GM18858 (cell line): ENCODE data around the gene SLCO6A1.

Experiments used
- ATAC-seq: cut with Tn5 transposase; IDR thresholded peaks from one replicate; pipeline ENCODE4 v1.9.1; 2021; ENCODE audit not compliant: unreplicated experiment

SLCO6A1 gene

DNA sequence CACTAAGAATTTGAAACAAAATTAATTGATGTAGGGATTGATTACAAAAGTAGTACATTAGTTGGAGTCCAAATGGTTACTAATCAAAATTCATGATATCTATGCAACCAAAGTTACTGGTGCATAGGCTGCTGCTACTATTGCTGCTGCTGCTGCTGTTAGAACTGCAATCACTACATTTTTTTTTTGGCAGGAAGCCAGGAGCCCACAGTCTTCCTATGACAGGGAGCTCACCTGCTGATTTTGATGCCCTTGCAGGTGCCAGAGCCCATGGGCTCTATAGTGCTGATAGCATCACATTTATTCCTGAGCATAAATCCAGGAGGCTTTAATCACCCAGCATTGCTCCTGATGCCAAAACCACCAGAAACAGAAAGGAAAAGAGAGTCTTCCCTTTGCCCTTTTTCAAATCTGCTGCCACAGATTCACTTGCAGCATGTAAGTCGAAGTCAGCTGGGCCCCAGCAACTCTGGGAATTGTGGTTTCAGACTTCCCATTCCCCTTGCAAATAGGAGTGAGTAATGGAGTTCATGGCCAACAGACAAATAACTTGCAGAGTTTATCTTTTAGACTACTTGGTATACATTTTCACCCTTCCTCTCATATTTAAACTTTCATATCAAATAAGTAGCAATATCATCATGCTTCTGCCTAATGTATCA, 17.6 kb downstream of the SLCO6A1 start:
- ATAC-seq, result no peak

DNA sequence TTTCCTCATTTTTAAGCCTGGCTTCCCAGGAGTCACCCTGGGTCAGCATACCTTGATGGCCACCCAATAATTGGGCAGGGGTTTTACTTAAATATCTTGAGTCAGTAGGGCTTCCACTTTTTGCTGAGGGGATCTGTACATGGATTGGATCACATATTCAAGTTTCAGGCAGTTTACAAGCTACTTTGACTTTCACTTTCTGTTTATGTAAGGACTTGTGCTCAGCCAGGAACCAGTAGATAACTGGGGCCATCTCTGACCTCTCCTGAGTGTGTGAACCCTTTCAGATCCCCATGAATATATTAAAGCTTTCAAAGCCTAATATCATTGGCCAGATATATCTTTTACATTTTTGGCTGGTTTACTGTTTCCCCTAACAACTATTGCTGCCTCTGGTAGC, 45.1 kb downstream of the SLCO6A1 start:
- peak; percentile 96 for ATAC-seq

DNA sequence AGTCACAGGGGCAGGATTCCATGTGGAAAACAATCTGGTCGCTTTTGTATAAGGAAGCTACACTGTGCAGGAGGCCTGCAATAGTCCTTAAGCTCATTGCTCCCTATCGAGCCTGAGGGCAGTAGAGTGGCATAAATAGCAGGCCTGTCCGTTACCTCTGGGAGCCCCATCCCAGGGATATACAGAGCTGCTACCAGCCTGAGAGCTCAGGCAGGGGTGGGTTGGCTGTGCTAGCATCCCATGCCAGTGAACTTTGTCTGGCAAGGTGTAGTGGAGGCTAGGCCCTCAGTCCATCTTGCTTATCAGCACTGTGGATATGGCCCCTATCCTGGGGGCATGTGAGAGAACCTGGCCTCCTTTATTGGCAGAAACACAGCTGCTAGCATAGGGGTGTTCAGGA, 47.7 kb downstream of the SLCO6A1 start:
- ATAC-seq, result no peak

DNA sequence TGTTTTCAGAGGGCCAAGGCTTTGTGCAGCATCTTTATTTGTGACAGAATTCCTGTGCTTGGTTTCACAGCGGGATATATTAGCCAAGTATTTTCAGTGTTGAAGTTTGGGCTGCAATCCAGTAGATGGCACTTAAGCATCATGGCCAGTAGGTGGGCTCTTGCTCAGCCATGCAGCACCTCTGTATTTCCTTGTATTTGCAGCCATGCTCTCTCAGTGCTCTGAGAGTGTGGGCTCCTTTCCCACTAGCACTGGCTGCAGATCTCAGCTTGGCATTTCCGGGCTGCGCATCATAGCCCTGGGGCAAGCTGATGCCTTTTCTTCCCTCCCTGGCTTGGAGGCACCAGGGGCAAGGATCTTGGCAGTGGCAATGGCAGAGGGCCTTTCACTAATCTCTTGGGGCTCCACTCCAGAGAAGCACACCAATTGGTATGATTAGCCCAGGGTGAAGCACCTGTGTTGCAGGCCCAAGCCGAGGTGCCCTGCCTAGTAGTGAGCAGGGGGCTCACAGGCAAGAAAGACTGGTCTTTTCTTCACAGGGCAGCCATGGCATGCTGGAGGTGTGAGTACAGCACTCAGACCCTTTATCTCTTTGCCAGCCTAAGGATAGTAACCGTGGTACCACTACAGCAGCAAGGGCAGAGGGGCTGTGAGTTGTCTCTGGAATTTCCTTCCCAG, 48.3 kb downstream of the SLCO6A1 start:
- ATAC-seq, result no peak

DNA sequence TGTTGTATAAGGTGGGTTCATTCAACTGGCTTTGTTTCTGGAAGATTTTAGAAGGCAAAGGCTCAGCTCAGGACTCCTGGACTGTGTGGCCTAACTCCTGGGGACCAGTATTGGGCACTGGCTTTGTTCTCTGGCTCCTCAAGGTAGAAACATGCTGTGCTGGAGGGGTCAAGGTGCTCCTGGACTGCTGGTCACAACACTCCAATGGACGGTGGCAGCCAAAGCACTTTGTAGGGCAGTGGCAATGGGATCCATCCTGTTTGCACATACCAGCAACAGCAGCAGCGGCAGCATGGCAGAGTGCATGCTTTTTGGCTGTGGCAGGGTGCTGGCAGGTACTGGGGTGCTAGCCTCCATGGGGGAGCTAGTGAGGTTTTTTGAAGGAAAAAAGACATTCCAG, 65.3 kb downstream of the SLCO6A1 start:
- ATAC-seq, result no peak

DNA sequence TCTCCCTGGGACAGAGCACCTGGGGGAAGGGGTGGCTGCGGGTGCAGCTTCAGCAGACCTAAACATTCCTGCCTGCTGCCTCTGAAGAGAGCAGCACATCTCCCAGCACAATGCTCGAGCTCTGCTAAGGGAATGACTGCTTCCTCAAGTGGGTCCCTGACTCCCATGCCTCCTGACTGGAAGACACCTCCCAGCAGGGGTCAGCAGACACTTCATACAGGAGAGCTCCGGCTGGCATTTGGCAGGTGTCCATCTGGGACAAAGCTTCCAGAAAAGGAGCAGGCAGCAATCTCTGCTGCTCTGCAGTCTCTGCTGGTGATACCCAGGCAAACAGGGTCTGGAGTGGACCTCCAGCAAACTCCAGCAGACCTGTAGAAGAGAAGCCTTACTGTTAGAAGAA, 77.2 kb downstream of the SLCO6A1 start:
- ATAC-seq, result no peak

DNA sequence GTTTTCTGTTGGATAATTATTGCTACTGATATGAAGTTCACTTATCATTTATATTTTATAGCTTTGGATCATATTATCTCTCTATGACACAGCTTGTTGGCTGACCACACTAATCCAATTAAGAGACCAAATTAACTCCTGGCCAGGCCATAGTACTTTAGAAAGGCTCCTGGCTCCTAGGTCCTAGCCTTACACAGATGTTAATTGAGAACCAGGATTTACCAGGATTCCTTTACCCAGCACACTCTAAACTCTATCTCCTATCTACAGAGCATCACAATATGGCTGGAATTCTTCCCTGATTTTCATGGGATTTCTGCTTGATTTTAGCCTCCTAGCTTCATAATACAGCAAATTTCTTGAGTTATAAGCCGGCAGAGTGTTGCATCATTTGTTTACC, 80.3 kb downstream of the SLCO6A1 start:
- no peak for ATAC-seq

DNA sequence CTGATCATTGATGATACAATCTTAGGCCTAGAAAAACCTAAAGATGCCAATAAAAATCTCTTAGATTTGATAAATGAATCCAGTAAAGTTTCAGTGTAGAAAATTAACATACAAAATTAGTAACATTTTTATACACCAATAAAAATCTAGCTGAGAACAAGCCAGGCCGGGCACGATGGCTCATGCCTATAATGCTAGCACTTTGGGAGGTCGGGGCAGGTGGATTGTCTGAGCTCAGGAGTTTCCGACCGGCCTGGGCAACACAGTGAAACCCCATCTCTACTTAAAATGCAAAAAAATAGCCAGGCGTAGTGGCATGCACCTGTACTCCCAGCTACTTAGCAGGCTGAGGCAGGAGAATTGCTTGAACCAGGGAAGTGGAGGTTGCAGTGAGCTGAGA, 84.4 kb downstream of the SLCO6A1 start:
- ATAC-seq, result no peak

DNA sequence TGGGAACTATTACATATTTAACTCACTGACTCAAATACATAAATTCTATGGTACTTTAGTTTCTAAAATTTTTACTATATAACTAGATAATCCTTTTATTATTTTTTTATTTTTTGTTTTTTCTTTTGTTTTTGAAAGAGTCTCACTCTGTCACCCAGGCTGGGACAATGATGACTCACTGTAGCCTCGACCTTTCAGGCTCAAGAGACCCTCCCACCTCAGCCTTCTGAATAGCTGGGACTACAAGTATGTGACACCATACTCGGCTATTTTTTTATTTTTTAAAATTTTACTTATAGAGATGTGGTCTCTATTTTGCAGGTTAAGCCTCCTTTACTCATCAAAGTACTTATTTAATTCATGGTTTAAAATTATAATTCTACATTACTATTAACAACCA, 110.6 kb downstream of the SLCO6A1 start:
- no peak for ATAC-seq

DNA sequence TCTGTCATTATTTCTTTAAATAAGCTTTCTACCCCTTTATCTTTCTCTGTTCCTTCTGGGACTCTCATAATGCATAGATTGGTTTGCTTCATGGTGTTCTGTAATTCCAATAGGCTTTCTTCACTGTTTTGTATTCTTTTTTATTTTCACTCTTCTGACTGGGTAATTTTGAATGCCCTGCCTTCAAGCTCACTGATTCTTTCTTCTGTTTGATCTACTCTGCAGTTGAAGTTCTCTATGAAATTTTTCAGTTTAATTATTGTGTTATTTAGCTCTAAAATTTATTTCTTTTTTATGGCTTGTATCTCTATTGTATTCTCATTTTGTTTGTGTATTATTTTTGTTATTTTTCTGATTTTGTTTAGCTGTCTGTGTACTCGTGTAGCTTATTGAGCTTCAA, 113.4 kb downstream of the SLCO6A1 start:
- ATAC-seq, result no peak

DNA sequence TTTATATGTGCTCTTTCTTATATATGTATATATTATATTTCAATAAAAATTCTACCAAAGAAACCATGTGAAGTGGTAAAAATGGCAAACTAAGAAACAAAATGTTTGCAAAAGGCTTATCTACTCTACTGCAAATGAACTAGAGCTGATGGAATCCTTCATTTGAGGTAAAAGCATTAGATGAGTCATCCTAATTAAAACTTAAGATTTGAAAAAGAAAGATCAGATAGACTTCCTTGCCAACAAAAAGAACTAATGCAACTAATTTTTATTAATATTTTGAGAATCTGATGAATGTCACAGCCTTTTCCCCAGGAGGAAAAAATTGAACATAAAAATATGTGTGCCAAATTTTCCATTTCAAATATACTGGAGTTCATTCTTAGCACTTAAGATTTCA, 118.6 kb downstream of the SLCO6A1 start:
- ATAC-seq, result no peak

DNA sequence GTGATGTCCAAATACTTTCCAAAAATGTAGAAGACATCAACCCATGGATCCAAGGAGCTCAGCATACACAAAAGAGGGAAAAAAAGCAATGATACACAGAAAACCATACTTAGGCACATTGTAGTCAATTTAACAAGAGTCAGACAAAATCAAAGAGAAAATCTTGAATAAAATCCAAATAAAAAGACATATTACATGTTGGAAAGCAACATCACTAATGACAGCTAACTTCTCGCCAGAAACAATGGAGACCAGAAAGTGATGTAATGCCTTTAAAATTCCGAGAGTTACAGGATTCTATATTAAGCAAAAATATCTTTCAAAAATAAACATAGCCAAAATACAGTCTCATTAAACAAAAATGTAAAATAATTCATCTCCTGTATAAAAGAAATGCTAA, 122.9 kb downstream of the SLCO6A1 start:
- no peak for ATAC-seq

DNA sequence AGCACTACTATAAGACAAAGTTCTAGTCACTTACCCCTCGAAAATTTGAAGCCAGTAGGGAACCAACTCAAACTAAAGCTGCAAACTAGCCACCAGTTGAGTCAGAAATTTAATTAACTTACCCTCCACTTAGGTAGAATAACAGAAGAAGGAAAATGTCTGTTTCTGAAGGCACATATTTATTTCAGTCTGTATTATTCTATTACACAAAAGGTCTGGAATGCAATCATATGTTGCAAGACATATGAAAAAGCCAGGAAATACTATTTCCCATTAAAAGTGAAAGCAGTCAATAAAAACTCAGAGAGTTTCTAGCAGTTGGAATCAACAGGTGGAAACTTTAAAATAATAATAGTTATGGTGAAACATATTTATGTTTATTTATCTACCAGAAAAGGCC, 123.5 kb downstream of the SLCO6A1 start:
- ATAC-seq, result no peak

DNA sequence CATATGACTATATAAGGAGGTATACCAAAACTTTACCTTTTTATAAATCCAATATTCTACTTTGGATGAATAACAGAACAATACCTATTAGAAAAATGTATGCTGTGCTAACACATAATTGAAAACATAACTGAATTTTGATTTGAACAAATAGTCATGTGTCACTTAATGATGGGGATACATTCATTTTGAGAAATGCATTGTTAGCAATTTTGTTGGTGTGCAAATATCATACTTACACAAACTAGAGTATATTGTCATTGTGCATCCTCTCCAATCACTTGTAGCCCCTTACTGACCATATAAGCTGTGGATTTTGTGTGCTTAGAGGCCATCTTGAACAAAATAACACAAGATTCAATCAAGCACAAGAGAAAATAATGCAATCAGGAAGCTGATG, 130.4 kb downstream of the SLCO6A1 start:
- no peak for ATAC-seq

DNA sequence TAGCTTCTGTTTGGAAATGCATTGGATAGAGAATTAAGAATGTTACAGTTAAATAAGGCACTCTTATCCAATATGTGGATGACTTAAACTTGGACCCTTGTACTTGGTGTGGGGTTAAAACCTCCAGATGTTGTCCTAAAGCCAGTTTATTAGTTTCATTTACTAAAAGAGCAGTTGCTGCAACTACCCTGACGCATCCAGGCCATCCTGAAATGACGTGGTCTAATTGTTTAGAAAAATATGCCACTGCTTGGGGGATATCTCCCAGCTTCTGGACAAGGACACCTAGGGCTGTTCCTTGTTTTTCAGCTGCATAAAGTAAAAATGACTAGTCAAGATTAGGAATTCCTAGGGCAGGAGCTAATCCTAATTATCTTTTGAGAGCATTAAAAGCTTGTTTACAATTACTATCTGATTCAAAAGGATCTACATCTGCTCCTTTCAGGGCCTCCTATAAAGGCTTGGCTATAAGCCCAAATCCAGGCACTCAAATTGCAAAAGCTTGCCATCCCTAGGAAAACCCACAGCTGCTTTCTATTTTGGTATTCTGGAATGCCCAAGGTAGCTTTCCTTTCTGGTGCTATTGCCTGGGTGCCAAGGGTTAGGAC, 157.0 kb downstream of the SLCO6A1 start:
- ATAC-seq, result no peak

DNA sequence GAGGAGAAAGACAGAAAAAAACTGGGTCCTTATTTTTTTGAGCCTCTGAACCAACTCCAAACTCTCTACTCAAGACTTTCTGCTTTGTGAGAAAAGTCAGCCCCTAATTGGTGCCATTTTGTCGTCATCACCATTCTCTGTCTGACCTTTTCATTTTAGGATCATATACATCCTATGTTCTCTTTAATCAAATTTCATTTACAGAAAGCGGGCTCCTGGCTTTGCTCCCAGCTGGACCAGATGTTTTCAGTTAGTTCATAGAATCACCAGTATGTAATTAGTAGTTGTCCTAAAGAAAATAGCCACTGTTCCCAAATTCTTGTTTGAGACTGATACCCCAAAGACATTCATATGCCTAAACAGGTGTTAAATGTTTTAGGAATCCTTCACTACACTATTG, 174.1 kb downstream of the SLCO6A1 start:
- ATAC-seq, result no peak
